ENCODE data around the gene RWDD3.

The RWDD3 gene

DNA sequence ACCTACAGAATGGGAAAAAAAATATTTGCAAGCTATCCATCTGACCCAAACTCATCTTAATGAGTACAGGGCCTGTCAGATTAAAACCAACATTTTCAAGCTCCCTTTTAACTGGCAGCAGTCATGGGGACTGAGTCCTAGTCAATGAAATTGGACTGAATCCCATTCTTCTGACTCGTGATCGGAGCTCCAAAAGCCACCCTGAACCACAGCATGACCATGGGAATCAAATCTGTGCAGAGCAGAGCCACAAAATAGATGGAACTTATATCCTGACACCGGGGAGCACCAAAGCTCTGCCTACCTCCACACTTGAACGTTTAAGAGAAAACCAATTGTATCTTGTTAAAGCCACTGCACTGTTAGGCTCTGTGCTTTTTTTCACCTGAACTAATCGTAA lies 5.0 kb upstream of the RWDD3 start:
- no peaks in the 10 kb centered on the region for H3K27me3 ChIP-seq (ENCODE audit: control insufficient read depth in 5 of 5, insufficient read depth in 4 of 5, low read length in 5 of 5)
- peaks cover 5 to 37% (median 21%) of the 10 kb centered on the region in 5 donors for H3K4me1 ChIP-seq (ENCODE audit: control insufficient read depth in 5 of 5, insufficient read depth in 5 of 5, low read length in 5 of 5)
- no peak overlapping the region for H3K27ac ChIP-seq (ENCODE audit: low read depth, low read length)
- no peak overlapping the region for H3K4me3 ChIP-seq (ENCODE audit: low read depth in 1 of 5, low read length in 5 of 5)
- H3K36me3 ChIP-seq (ENCODE audit: control insufficient read depth in 5 of 5, insufficient read depth in 5 of 5, low read length in 5 of 5), result no peaks in the 10 kb centered on the region
- H3K9ac ChIP-seq (ENCODE audit: low read length in 5 of 5), result no peak overlapping the region
- no peaks in the 10 kb centered on the region for H3K9me3 ChIP-seq (ENCODE audit: control insufficient read depth in 5 of 5, low read length in 5 of 5)

DNA sequence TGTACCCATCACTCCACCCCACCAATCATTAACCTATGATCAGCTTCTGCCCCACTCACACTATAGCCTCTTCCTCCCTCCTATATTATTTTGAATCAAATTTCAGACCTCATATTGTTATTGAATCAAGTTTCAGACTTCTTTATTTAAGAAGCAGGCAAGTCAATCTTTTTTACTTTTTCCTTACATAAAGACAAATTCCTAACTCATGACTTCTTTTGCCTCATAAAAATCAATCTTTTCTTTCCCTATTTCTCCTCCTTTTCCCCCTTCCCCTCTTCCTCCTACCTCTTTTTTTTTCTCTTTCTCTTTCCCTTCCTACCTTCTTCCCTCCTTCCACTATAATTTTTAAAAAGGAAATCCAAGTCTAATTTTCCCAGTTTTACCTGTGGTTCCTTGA lies 4.3 kb upstream of the RWDD3 start:
- peaks cover 5 to 40% (median 26%) of the 10 kb centered on the region in 5 donors for H3K4me1 ChIP-seq (ENCODE audit: control insufficient read depth in 5 of 5, insufficient read depth in 5 of 5, low read length in 5 of 5)
- H3K36me3 ChIP-seq (ENCODE audit: control insufficient read depth in 5 of 5, insufficient read depth in 5 of 5, low read length in 5 of 5), result no peaks in the 10 kb centered on the region
- no peaks in the 10 kb centered on the region for H3K9me3 ChIP-seq (ENCODE audit: control insufficient read depth in 5 of 5, low read length in 5 of 5)
- H3K27ac ChIP-seq (ENCODE audit: low read depth, low read length), result no peak overlapping the region
- no peak overlapping the region for H3K4me3 ChIP-seq (ENCODE audit: low read depth in 1 of 5, low read length in 5 of 5)
- H3K27me3 ChIP-seq (ENCODE audit: control insufficient read depth in 5 of 5, insufficient read depth in 4 of 5, low read length in 5 of 5), result no peaks in the 10 kb centered on the region
- no peak overlapping the region for H3K9ac ChIP-seq (ENCODE audit: low read length in 5 of 5)

DNA sequence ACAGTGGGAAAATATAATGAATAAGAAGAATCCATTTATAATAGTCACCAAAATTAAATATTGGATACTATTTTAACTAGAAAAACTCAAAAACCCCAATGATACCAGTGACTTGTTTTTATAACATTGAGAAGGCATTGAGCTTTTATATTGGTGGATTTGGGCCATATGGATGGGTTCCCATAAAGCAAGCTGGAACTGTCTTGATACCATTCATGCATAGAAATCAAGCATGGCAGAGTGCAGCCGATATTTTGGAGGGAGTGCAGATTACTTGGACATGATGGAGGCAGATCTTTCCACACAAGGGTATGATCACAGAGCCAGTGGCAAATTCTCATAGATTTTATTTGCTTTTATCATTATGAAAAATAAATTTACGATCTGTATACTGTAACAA lies 3.8 kb upstream of the RWDD3 start:
- Histone ChIP-seq H3K9me3 (ENCODE audit: control insufficient read depth in 5 of 5, low read length in 5 of 5) (no peaks in the 10 kb centered on the region), H3K4me3 (ENCODE audit: low read depth in 1 of 5, low read length in 5 of 5) (no peak overlapping the region), H3K9ac (ENCODE audit: low read length in 5 of 5) (no peak overlapping the region), H3K27ac (ENCODE audit: low read depth, low read length) (no peak overlapping the region), H3K4me1 (ENCODE audit: control insufficient read depth in 5 of 5, insufficient read depth in 5 of 5, low read length in 5 of 5) (peaks cover 5 to 41% (median 28%) of the 10 kb centered on the region in 5 donors), H3K36me3 (ENCODE audit: control insufficient read depth in 5 of 5, insufficient read depth in 5 of 5, low read length in 5 of 5) (no peaks in the 10 kb centered on the region), H3K27me3 (ENCODE audit: control insufficient read depth in 5 of 5, insufficient read depth in 4 of 5, low read length in 5 of 5) (no peaks in the 10 kb centered on the region)

- Histone ChIP-seq H3K27ac (ENCODE audit: low read depth, low read length) (no peak overlapping the region), H3K27me3 (ENCODE audit: control insufficient read depth in 5 of 5, insufficient read depth in 4 of 5, low read length in 5 of 5) (no peaks in the 10 kb centered on the region), H3K4me3 (ENCODE audit: low read depth in 1 of 5, low read length in 5 of 5) (no peak overlapping the region), H3K4me1 (ENCODE audit: control insufficient read depth in 5 of 5, insufficient read depth in 5 of 5, low read length in 5 of 5) (peaks cover 5 to 41% (median 28%) of the 10 kb centered on the region in 5 donors), H3K36me3 (ENCODE audit: control insufficient read depth in 5 of 5, insufficient read depth in 5 of 5, low read length in 5 of 5) (no peaks in the 10 kb centered on the region), H3K9ac (ENCODE audit: low read length in 5 of 5) (no peak overlapping the region), H3K9me3 (ENCODE audit: control insufficient read depth in 5 of 5, low read length in 5 of 5) (no peaks in the 10 kb centered on the region)
Measured at GRCh38 chr1:95230768-95231191, 3.2 kb upstream of the RWDD3 start.

GRCh38 chr1:95232646-95233318 lies 1.2 kb upstream of the RWDD3 start:
- H3K4me1 ChIP-seq (ENCODE audit: control insufficient read depth in 5 of 5, insufficient read depth in 5 of 5, low read length in 5 of 5), result peaks cover 3 to 31% (median 20%) of the 10 kb centered on the region in 5 donors
- H3K9me3 ChIP-seq (ENCODE audit: control insufficient read depth in 5 of 5, low read length in 5 of 5), result no peaks in the 10 kb centered on the region
- H3K36me3 ChIP-seq (ENCODE audit: control insufficient read depth in 5 of 5, insufficient read depth in 5 of 5, low read length in 5 of 5), result peaks cover 0 to 4% (median 0%) of the 10 kb centered on the region in 5 donors
- peak overlapping the region; percentile 85 to 92 (median 88) for H3K4me3 ChIP-seq (ENCODE audit: low read depth in 1 of 5, low read length in 5 of 5)
- H3K9ac ChIP-seq (ENCODE audit: low read length in 5 of 5), result peak overlapping the region; percentile 0 to 89 (median 82)
- no peaks in the 10 kb centered on the region for H3K27me3 ChIP-seq (ENCODE audit: control insufficient read depth in 5 of 5, insufficient read depth in 4 of 5, low read length in 5 of 5)
- H3K27ac ChIP-seq (ENCODE audit: low read depth, low read length), result peak overlapping the region; percentile 88

DNA sequence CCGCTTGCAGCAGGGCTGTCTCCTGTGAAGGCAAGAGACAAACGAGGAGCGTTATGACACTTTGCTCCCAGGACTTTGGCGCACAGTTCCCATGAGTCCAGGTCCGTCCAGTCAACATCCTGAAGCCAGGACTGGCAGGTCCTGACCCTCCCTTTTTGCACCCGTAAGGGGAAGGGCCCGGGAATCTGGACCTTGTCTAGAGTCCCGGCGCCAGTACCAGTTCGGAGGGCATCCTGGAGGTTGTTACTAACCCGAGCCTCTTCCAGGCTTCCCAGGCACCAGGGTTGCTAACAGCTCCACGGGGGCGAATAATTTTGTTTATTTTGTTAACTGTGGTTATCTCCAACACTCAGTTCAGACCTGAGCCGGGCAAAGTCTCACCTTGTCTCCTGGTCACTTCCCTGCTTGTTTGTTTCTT lies 682 bp upstream of the RWDD3 start:
- Histone ChIP-seq H3K27ac (ENCODE audit: low read depth, low read length) (peak overlapping the region; percentile 88), H3K4me3 (ENCODE audit: low read depth in 1 of 5, low read length in 5 of 5) (peak overlapping the region; percentile 85 to 92 (median 88)), H3K9me3 (ENCODE audit: control insufficient read depth in 5 of 5, low read length in 5 of 5) (no peaks in the 10 kb centered on the region), H3K9ac (ENCODE audit: low read length in 5 of 5) (peak overlapping the region; percentile 75 to 89 (median 87)), H3K4me1 (ENCODE audit: control insufficient read depth in 5 of 5, insufficient read depth in 5 of 5, low read length in 5 of 5) (peaks cover 3 to 29% (median 20%) of the 10 kb centered on the region in 5 donors), H3K27me3 (ENCODE audit: control insufficient read depth in 5 of 5, insufficient read depth in 4 of 5, low read length in 5 of 5) (no peaks in the 10 kb centered on the region), H3K36me3 (ENCODE audit: control insufficient read depth in 5 of 5, insufficient read depth in 5 of 5, low read length in 5 of 5) (peaks cover 0 to 4% (median 0%) of the 10 kb centered on the region in 5 donors)

GRCh38 chr1:95236784-95237575 lies 3.0 kb downstream of the RWDD3 start:
- Histone ChIP-seq H3K27me3 (ENCODE audit: control insufficient read depth in 5 of 5, insufficient read depth in 4 of 5, low read length in 5 of 5) (no peaks in the 10 kb centered on the region), H3K4me1 (ENCODE audit: control insufficient read depth in 5 of 5, insufficient read depth in 5 of 5, low read length in 5 of 5) (peaks cover 3 to 21% (median 18%) of the 10 kb centered on the region in 5 donors), H3K9me3 (ENCODE audit: control insufficient read depth in 5 of 5, low read length in 5 of 5) (peaks cover 0 to 8% (median 0%) of the 10 kb centered on the region in 5 donors), H3K4me3 (ENCODE audit: low read depth in 1 of 5, low read length in 5 of 5) (no peak overlapping the region), H3K9ac (ENCODE audit: low read length in 5 of 5) (peak overlapping the region in 1 of 5 donors; percentile 40), H3K27ac (ENCODE audit: low read depth, low read length) (no peak overlapping the region), H3K36me3 (ENCODE audit: control insufficient read depth in 5 of 5, insufficient read depth in 5 of 5, low read length in 5 of 5) (peaks cover 5 to 24% (median 10%) of the 10 kb centered on the region in 5 donors)

DNA sequence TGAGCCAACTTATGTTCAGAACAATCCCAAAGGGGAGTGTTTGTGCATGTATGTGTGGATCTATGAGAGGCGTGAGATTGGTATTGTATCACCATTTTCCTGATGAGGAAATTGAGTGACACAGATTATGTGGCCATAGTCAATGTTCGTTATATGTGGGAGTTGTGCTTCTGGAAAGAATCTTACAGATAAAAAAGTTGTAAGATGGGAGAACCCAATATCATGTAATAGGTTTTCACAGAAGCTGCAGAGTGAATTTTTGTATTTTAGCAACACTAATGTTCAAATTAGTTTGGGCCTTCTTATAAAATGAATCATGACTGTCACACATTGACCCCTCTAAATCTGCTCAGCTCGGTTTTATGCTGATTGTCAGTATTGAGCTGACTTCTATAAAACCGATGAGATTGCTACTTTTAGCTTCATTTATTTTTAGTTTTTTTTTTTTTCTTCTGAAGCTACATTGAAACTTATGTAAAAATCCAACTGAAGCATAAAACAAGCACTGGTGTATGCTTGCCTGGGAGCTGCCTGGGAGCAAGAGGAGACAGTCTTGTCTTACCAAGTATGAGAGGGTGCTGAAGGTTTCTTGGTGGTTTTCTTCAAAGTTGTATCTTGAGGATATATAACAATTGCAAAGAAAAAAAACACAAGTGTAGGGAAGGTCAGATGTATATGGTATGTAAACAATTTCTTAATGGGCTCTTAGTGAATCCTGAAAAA lies 4.1 kb downstream of the RWDD3 start:
- Histone ChIP-seq H3K36me3 (ENCODE audit: control insufficient read depth in 5 of 5, insufficient read depth in 5 of 5, low read length in 5 of 5) (peaks cover 9 to 27% (median 13%) of the 10 kb centered on the region in 5 donors), H3K27me3 (ENCODE audit: control insufficient read depth in 5 of 5, insufficient read depth in 4 of 5, low read length in 5 of 5) (no peaks in the 10 kb centered on the region), H3K4me1 (ENCODE audit: control insufficient read depth in 5 of 5, insufficient read depth in 5 of 5, low read length in 5 of 5) (peaks cover 0 to 14% (median 9%) of the 10 kb centered on the region in 5 donors), H3K4me3 (ENCODE audit: low read depth in 1 of 5, low read length in 5 of 5) (no peak overlapping the region), H3K9me3 (ENCODE audit: control insufficient read depth in 5 of 5, low read length in 5 of 5) (peaks cover 0 to 10% (median 3%) of the 10 kb centered on the region in 5 donors), H3K9ac (ENCODE audit: low read length in 5 of 5) (no peak overlapping the region), H3K27ac (ENCODE audit: low read depth, low read length) (no peak overlapping the region)

- no peaks in the 10 kb centered on the region for H3K4me1 ChIP-seq (ENCODE audit: control insufficient read depth in 5 of 5, insufficient read depth in 5 of 5, low read length in 5 of 5)
- peaks cover 0 to 10% (median 3%) of the 10 kb centered on the region in 5 donors for H3K9me3 ChIP-seq (ENCODE audit: control insufficient read depth in 5 of 5, low read length in 5 of 5)
- peaks cover 15 to 32% (median 21%) of the 10 kb centered on the region in 5 donors for H3K36me3 ChIP-seq (ENCODE audit: control insufficient read depth in 5 of 5, insufficient read depth in 5 of 5, low read length in 5 of 5)
- no peaks in the 10 kb centered on the region for H3K27me3 ChIP-seq (ENCODE audit: control insufficient read depth in 5 of 5, insufficient read depth in 4 of 5, low read length in 5 of 5)
- H3K4me3 ChIP-seq (ENCODE audit: low read depth in 1 of 5, low read length in 5 of 5), result no peak overlapping the region
- no peak overlapping the region for H3K27ac ChIP-seq (ENCODE audit: low read depth, low read length)
- H3K9ac ChIP-seq (ENCODE audit: low read length in 5 of 5), result no peak overlapping the region
Measured at GRCh38 chr1:95245029-95245428, 11.0 kb downstream of the RWDD3 start.
